ENCODE measurements around the gene SMYD3.

SMYD3 gene

GRCh38 chr1:246297279-246298265 lies 209.5 kb downstream of the SMYD3 start:
- Histone ChIP-seq H3K79me2 (ENCODE audit: insufficient read depth, low read length) (no peaks in the 10 kb centered on the region), H3K4me2 (ENCODE audit: insufficient read depth, low read length) (no peak overlapping the region), H3K27me3 (ENCODE audit: insufficient read depth, low read length, poor library complexity) (no peaks in the 10 kb centered on the region), H3K9ac (ENCODE audit: low read depth, low read length) (no peak overlapping the region), H4K20me1 (ENCODE audit: insufficient read depth, low read length) (no peaks in the 10 kb centered on the region), H3K4me1 (ENCODE audit: insufficient read depth, low read length) (no peaks in the 10 kb centered on the region), H3K4me3 (ENCODE audit: low read depth in 1 of 2, low read length in 2 of 2) (no peak overlapping the region), H3K36me3 (ENCODE audit: insufficient read depth, low read length) (no peaks in the 10 kb centered on the region), H3K9me3 (ENCODE audit: insufficient read depth, low read length, severe bottlenecking) (no peaks in the 10 kb centered on the region), H3K27ac (ENCODE audit: low read length) (no peak overlapping the region), H2AFZ (ENCODE audit: low read depth, low read length) (no peak overlapping the region)
- no peak for TF ChIP-seq EZH2 (IDR thresholded peaks at IDR 0.05; ENCODE audit: borderline replicate concordance, low read depth, low read length, severe bottlenecking)
- TF ChIP-seq, protein P1, sequence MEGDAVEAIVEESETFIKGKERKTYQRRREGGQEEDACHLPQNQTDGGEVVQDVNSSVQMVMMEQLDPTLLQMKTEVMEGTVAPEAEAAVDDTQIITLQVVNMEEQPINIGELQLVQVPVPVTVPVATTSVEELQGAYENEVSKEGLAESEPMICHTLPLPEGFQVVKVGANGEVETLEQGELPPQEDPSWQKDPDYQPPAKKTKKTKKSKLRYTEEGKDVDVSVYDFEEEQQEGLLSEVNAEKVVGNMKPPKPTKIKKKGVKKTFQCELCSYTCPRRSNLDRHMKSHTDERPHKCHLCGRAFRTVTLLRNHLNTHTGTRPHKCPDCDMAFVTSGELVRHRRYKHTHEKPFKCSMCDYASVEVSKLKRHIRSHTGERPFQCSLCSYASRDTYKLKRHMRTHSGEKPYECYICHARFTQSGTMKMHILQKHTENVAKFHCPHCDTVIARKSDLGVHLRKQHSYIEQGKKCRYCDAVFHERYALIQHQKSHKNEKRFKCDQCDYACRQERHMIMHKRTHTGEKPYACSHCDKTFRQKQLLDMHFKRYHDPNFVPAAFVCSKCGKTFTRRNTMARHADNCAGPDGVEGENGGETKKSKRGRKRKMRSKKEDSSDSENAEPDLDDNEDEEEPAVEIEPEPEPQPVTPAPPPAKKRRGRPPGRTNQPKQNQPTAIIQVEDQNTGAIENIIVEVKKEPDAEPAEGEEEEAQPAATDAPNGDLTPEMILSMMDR (IDR thresholded peaks at IDR 0.05; ENCODE audit: borderline replicate concordance, extremely low read depth, low read length, poor library complexity, severe bottlenecking): no peak
- DNase-seq (no peak), ATAC-seq (ENCODE audit: insufficient read depth, low read depth) (no peak)

GRCh38 chr1:246295968-246296367 lies 211.1 kb downstream of the SMYD3 start:
- no peaks in the 10 kb centered on the region for H3K27me3 ChIP-seq (ENCODE audit: insufficient read depth, low read length, poor library complexity)
- H3K4me1 ChIP-seq (ENCODE audit: insufficient read depth, low read length): no peaks in the 10 kb centered on the region
- H3K79me2 ChIP-seq (ENCODE audit: insufficient read depth, low read length): no peaks in the 10 kb centered on the region
- no peak overlapping the region for H3K27ac ChIP-seq (ENCODE audit: low read length)
- H3K4me2 ChIP-seq (ENCODE audit: insufficient read depth, low read length): no peak overlapping the region
- ATAC-seq (ENCODE audit: insufficient read depth, low read depth): no peak
- H2AFZ ChIP-seq (ENCODE audit: low read depth, low read length): no peak overlapping the region
- H3K9ac ChIP-seq (ENCODE audit: low read depth, low read length): no peak overlapping the region
- H3K4me3 ChIP-seq (ENCODE audit: low read depth in 1 of 2, low read length in 2 of 2): no peak overlapping the region
- DNase-seq: no peak
- no peaks in the 10 kb centered on the region for H4K20me1 ChIP-seq (ENCODE audit: insufficient read depth, low read length)
- H3K9me3 ChIP-seq (ENCODE audit: insufficient read depth, low read length, severe bottlenecking): no peaks in the 10 kb centered on the region
- H3K36me3 ChIP-seq (ENCODE audit: insufficient read depth, low read length): no peaks in the 10 kb centered on the region
- no peak for TF ChIP-seq EZH2 (IDR thresholded peaks at IDR 0.05; ENCODE audit: borderline replicate concordance, low read depth, low read length, severe bottlenecking)
- TF ChIP-seq, protein P1 (IDR thresholded peaks at IDR 0.05; ENCODE audit: borderline replicate concordance, extremely low read depth, low read length, poor library complexity, severe bottlenecking): no peak

DNA sequence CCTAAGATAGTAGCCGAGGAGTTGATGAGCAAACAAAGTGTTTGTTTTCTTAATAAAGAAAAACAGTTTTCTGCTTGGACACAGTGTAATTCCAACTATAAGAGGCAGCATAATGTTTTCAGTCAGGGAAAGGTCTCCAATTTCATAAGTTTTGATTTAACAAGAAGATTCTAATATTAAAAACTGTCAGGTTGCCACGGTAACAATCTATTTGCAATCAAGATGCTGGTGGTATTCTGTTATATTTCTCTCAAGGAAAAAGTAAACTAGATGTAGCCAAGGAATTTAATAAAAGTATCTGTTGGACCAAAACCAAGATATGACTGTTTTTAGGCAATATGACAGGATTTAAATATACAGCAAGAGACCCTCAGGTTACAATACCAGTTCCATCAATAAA lies 211.7 kb downstream of the SMYD3 start:
- no peak for ATAC-seq (ENCODE audit: insufficient read depth, low read depth)

More for the DNA sequence above, 211.7 kb downstream of the SMYD3 start:
- Histone ChIP-seq H4K20me1 (ENCODE audit: insufficient read depth, low read length) (no peaks in the 10 kb centered on the region), H3K27ac (ENCODE audit: low read length) (no peak overlapping the region), H3K9ac (ENCODE audit: low read depth, low read length) (no peak overlapping the region), H3K27me3 (ENCODE audit: insufficient read depth, low read length, poor library complexity) (no peaks in the 10 kb centered on the region), H3K4me1 (ENCODE audit: insufficient read depth, low read length) (no peaks in the 10 kb centered on the region), H3K79me2 (ENCODE audit: insufficient read depth, low read length) (no peaks in the 10 kb centered on the region), H2AFZ (ENCODE audit: low read depth, low read length) (no peak overlapping the region), H3K4me2 (ENCODE audit: insufficient read depth, low read length) (no peak overlapping the region), H3K9me3 (ENCODE audit: insufficient read depth, low read length, severe bottlenecking) (no peaks in the 10 kb centered on the region), H3K4me3 (ENCODE audit: low read depth in 1 of 2, low read length in 2 of 2) (no peak overlapping the region), H3K36me3 (ENCODE audit: insufficient read depth, low read length) (no peaks in the 10 kb centered on the region)
- no peak for DNase-seq
- TF ChIP-seq EZH2 (IDR thresholded peaks at IDR 0.05; ENCODE audit: borderline replicate concordance, low read depth, low read length, severe bottlenecking): no peak
- TF ChIP-seq, protein P1 (IDR thresholded peaks at IDR 0.05; ENCODE audit: borderline replicate concordance, extremely low read depth, low read length, poor library complexity, severe bottlenecking): no peak

All from DND-41 (cell line).